Neuronal stem cell (in vitro differentiated cells): Measurements from ENCODE around the gene PKD1L1.
A peak's percentile ranks its signal among the peaks of the same experiment; 100 is the strongest.

Source experiments
- DNase-seq: peaks from one replicate; pipeline ENCODE4 v3.0.0-alpha.2; 2013; ENCODE audit warnings: low spot score
- H2AFZ ChIP-seq: one replicate; pipeline ENCODE4 v1.6.1; 2013; ENCODE audit warnings: mild to moderate bottlenecking, low read length, inconsistent platforms
- H2AK5ac ChIP-seq: 2 replicates; pipeline ENCODE4 v1.6.1; 2013; ENCODE audit warnings: low read depth, mild to moderate bottlenecking, inconsistent platforms, low read length, moderate library complexity, mixed read lengths
- H2BK120ac ChIP-seq: 2 replicates; pipeline ENCODE4 v1.6.1; 2013; ENCODE audit warnings: low read depth, mild to moderate bottlenecking, inconsistent platforms, low read length, moderate library complexity, mixed read lengths
- H2BK12ac ChIP-seq: one replicate; pipeline ENCODE4 v1.6.1; 2013; ENCODE audit warnings: low read length, inconsistent platforms
- H2BK15ac ChIP-seq: 2 replicates; pipeline ENCODE4 v1.6.1; 2013; ENCODE audit warnings: mild to moderate bottlenecking, low read length, inconsistent platforms, mixed read lengths
- H2BK5ac ChIP-seq: one replicate; pipeline ENCODE4 v1.6.1; 2013; ENCODE audit warnings: inconsistent platforms, mild to moderate bottlenecking, low read length, moderate library complexity
- H3K14ac ChIP-seq: one replicate; pipeline ENCODE4 v1.6.1; 2013; ENCODE audit warnings: low read length, inconsistent platforms
- H3K18ac ChIP-seq: 2 replicates; pipeline ENCODE4 v1.6.1; 2013; ENCODE audit warnings: low read length, inconsistent platforms
- H3K23ac ChIP-seq: 2 replicates; pipeline ENCODE4 v1.6.1; 2013; ENCODE audit warnings: low read depth, mild to moderate bottlenecking, mixed read lengths, low read length, inconsistent platforms; ENCODE audit not compliant: poor library complexity
- H3K27ac ChIP-seq: replicated peaks from 3 replicates; pipeline ENCODE4 v1.5.1; 2013; ENCODE audit warnings: low read length, inconsistent platforms
- H3K27me3 ChIP-seq, 3 experiments: 2 replicates each; pipeline ENCODE4 v1.6.1; 2013; ENCODE audit warnings: low read length in 3 of 3, mild to moderate bottlenecking in 2 of 3, inconsistent platforms in 1 of 3, low read depth in 1 of 3, mixed read lengths in 1 of 3, moderate library complexity in 1 of 3; ENCODE audit not compliant: control insufficient read depth in 3 of 3, insufficient read depth in 3 of 3
- H3K36me3 ChIP-seq, 2 donors: replicated peaks in 1 of 2; 2 replicates each; pipeline ENCODE4 v1.6.1; 2013; ENCODE audit warnings: low read length in 2 of 2; ENCODE audit not compliant: control insufficient read depth in 2 of 2, insufficient read depth in 2 of 2
- H3K4ac ChIP-seq: 2 replicates; pipeline ENCODE4 v1.6.1; 2013; ENCODE audit warnings: inconsistent platforms, mild to moderate bottlenecking, low read length, moderate library complexity
- H3K4me1 ChIP-seq, 2 donors: 1 replicate in 1 of 2; 2 replicates in 1 of 2; pipeline ENCODE4 v1.6.1; 2013; ENCODE audit warnings: low read length in 2 of 2, low read depth in 1 of 2; ENCODE audit not compliant: control insufficient read depth in 2 of 2, insufficient read depth in 1 of 2
- H3K4me2 ChIP-seq: one replicate; pipeline ENCODE4 v1.6.1; 2013; ENCODE audit warnings: mild to moderate bottlenecking, low read length, inconsistent platforms; ENCODE audit not compliant: insufficient read depth, poor library complexity, severe bottlenecking
- H3K4me3 ChIP-seq, 2 donors: 2 replicates each; pipeline ENCODE4 v1.5.1; 2013; ENCODE audit warnings: low read length in 2 of 2, mild to moderate bottlenecking in 2 of 2, inconsistent platforms in 1 of 2, moderate library complexity in 1 of 2
- H3K79me1 ChIP-seq: one replicate; pipeline ENCODE4 v1.6.1; 2013; ENCODE audit warnings: low read depth, mild to moderate bottlenecking, inconsistent platforms, low read length, moderate library complexity
- H3K9ac ChIP-seq: one replicate; pipeline ENCODE4 v1.6.1; 2013; ENCODE audit warnings: mild to moderate bottlenecking, low read depth, low read length, inconsistent platforms; ENCODE audit not compliant: poor library complexity
- H3K9me3 ChIP-seq, 2 donors: replicated peaks in 1 of 2; 2 replicates each; pipeline versions ENCODE3 to v1.6.1; 2013; ENCODE audit warnings: low read length in 2 of 2, mild to moderate bottlenecking in 2 of 2, inconsistent platforms in 1 of 2, low read depth in 1 of 2, mixed read lengths in 1 of 2, moderate library complexity in 1 of 2; ENCODE audit not compliant: control insufficient read depth in 2 of 2, insufficient read depth in 1 of 2
- H4K8ac ChIP-seq: one replicate; pipeline ENCODE4 v1.6.1; 2013; ENCODE audit warnings: low read depth, mild to moderate bottlenecking, inconsistent platforms, low read length, moderate library complexity
- H4K91ac ChIP-seq: one replicate; pipeline ENCODE4 v1.6.1; 2013; ENCODE audit warnings: low read length, low read depth, mild to moderate bottlenecking, inconsistent platforms; ENCODE audit not compliant: poor library complexity
- WGBS, 2 donors: extraction: QIAGEN DNeasy Blood & Tissue Kit; methylation state at CpG; one replicate each; pipeline ENCODE4 v1.1.7; 2013; ENCODE audit warnings: missing lambda C conversion rate in 2 of 2, mixed read lengths in 1 of 2; ENCODE audit not compliant: insufficient read length in 2 of 2, insufficient replicate concordance in 1 of 2; ENCODE audit errors: extremely low coverage in 2 of 2; 5-methylcytosine and 5-hydroxymethylcytosine counted together

PKD1L1 gene

GRCh38 chr7:47827871-47828270, 120.4 kb downstream of the PKD1L1 start:
- H2BK15ac ChIP-seq = no peak overlapping the region
- DNase-seq = no peak
- H2AFZ ChIP-seq = no peak overlapping the region
- no peak overlapping the region for H3K9ac ChIP-seq
- H3K36me3 ChIP-seq = no peaks in the 10 kb centered on the region
- no peak overlapping the region for H2BK5ac ChIP-seq
- H3K27ac ChIP-seq = no peak overlapping the region
- H4K8ac ChIP-seq = no peak overlapping the region
- H3K14ac ChIP-seq = no peak overlapping the region
- peak overlapping the region; percentile 27 for H2AK5ac ChIP-seq
- no peak overlapping the region for H3K4me3 ChIP-seq
- WGBS, 2 donors = no CpG with 5 or more reads among the region's 4 CpGs
- H3K18ac ChIP-seq = no peak overlapping the region
- no peaks in the 10 kb centered on the region for H3K9me3 ChIP-seq
- H3K4me1 ChIP-seq = no peaks in the 10 kb centered on the region
- peak overlapping the region; percentile 27 for H3K23ac ChIP-seq
- no peak overlapping the region for H3K4ac ChIP-seq
- H2BK12ac ChIP-seq = no peak overlapping the region
- H3K79me1 ChIP-seq = no peaks in the 10 kb centered on the region
- H4K91ac ChIP-seq = no peak overlapping the region
- no peak overlapping the region for H2BK120ac ChIP-seq
- H3K27me3 ChIP-seq = no peaks in the 10 kb centered on the region
- no peak overlapping the region for H3K4me2 ChIP-seq

GRCh38 chr7:47827351-47827756, 120.9 kb downstream of the PKD1L1 start:
- Histone ChIP-seq H2BK5ac (peak overlapping the region; percentile 3), H3K4me2 (no peak overlapping the region), H4K91ac (peak overlapping the region; percentile 66), H3K36me3 (no peaks in the 10 kb centered on the region), H2BK120ac (peak overlapping the region; percentile 48), H3K18ac (peak overlapping the region; percentile 62), H3K23ac (peak overlapping the region; percentile 53), H2AK5ac (peak overlapping the region; percentile 32), H3K9me3 (no peaks in the 10 kb centered on the region), H3K79me1 (no peaks in the 10 kb centered on the region), H3K9ac (no peak overlapping the region), H3K4me3 (no peak overlapping the region), H3K4ac (no peak overlapping the region), H4K8ac (no peak overlapping the region), H2AFZ (no peak overlapping the region), H3K27ac (no peak overlapping the region), H3K4me1 (no peaks in the 10 kb centered on the region), H3K27me3 (no peaks in the 10 kb centered on the region), H3K14ac (no peak overlapping the region), H2BK15ac (peak overlapping the region; percentile 49), H2BK12ac (no peak overlapping the region)
- WGBS, 2 donors = no CpG with 5 or more reads among the region's 8 CpGs
- no peak for DNase-seq

GRCh38 chr7:47826754-47827153, 121.5 kb downstream of the PKD1L1 start:
- H2AFZ ChIP-seq = no peak overlapping the region
- H3K27me3 ChIP-seq = no peaks in the 10 kb centered on the region
- H3K36me3 ChIP-seq = no peaks in the 10 kb centered on the region
- no peak overlapping the region for H2BK120ac ChIP-seq
- no peak overlapping the region for H3K14ac ChIP-seq
- H3K4me1 ChIP-seq = no peaks in the 10 kb centered on the region
- no peak overlapping the region for H3K27ac ChIP-seq
- H3K4me3 ChIP-seq = no peak overlapping the region
- no peak overlapping the region for H2BK12ac ChIP-seq
- no peak overlapping the region for H4K91ac ChIP-seq
- no peak for DNase-seq
- no peak overlapping the region for H2BK15ac ChIP-seq
- no peak overlapping the region for H2AK5ac ChIP-seq
- no peak overlapping the region for H3K18ac ChIP-seq
- H3K23ac ChIP-seq = no peak overlapping the region
- H3K4me2 ChIP-seq = no peak overlapping the region
- no CpG with 5 or more reads among the region's 1 CpG for WGBS, 2 donors
- H3K79me1 ChIP-seq = no peaks in the 10 kb centered on the region
- no peak overlapping the region for H4K8ac ChIP-seq
- H2BK5ac ChIP-seq = peak overlapping the region; percentile 3
- no peak overlapping the region for H3K9ac ChIP-seq
- no peak overlapping the region for H3K4ac ChIP-seq
- H3K9me3 ChIP-seq = no peaks in the 10 kb centered on the region

- H3K4me2 ChIP-seq = no peak overlapping the region
- H3K4me1 ChIP-seq = peaks cover 0 to 3% of the 10 kb centered on the region in 2 donors
- no peak overlapping the region for H3K14ac ChIP-seq
- H2BK5ac ChIP-seq = no peak overlapping the region
- no peaks in the 10 kb centered on the region for H3K9me3 ChIP-seq
- H2AFZ ChIP-seq = no peak overlapping the region
- H3K9ac ChIP-seq = no peak overlapping the region
- no CpG with 5 or more reads among the region's 3 CpGs for WGBS, 2 donors
- H2AK5ac ChIP-seq = no peak overlapping the region
- H3K27ac ChIP-seq = no peak overlapping the region
- DNase-seq = no peak
- no peak overlapping the region for H3K4me3 ChIP-seq
- no peak overlapping the region for H3K4ac ChIP-seq
- H3K36me3 ChIP-seq = no peaks in the 10 kb centered on the region
- no peak overlapping the region for H2BK12ac ChIP-seq
- H3K27me3 ChIP-seq = no peaks in the 10 kb centered on the region
- no peak overlapping the region for H3K18ac ChIP-seq
- H3K23ac ChIP-seq = no peak overlapping the region
- H4K91ac ChIP-seq = no peak overlapping the region
- H2BK15ac ChIP-seq = no peak overlapping the region
- no peak overlapping the region for H4K8ac ChIP-seq
- no peak overlapping the region for H2BK120ac ChIP-seq
- H3K79me1 ChIP-seq = no peaks in the 10 kb centered on the region
Measured at GRCh38 chr7:47819607-47819920, 128.7 kb downstream of the PKD1L1 start.
